HG02571 (cell line): ENCODE data around the gene IRGQ.

Experiments
- ATAC-seq: cut with Tn5 transposase; IDR thresholded peaks from one replicate; pipeline ENCODE4 v1.9.1; 2021; ENCODE audit warnings: mild to moderate bottlenecking, moderate library complexity; ENCODE audit not compliant: unreplicated experiment

The IRGQ gene

DNA sequence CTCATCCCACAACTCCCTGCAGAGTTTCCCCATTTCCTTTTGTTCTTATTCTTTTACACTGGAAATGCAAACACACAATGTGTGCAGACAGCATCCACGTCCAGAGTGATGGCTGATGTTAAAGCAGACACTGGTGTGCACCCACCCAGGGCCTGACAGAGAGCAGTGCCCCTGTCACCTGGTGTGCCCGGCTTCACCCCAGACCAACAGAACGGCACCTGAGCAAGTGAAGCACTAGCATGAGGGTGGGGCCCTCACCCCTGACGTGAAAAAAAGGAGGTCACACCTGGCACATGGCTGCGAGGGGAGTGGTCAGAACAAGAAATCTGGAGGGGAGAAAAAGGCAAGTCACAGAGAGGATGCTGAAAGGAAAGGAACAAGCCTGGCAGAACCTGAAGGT is 50.7 kb downstream of the IRGQ start:
- no peak for ATAC-seq

DNA sequence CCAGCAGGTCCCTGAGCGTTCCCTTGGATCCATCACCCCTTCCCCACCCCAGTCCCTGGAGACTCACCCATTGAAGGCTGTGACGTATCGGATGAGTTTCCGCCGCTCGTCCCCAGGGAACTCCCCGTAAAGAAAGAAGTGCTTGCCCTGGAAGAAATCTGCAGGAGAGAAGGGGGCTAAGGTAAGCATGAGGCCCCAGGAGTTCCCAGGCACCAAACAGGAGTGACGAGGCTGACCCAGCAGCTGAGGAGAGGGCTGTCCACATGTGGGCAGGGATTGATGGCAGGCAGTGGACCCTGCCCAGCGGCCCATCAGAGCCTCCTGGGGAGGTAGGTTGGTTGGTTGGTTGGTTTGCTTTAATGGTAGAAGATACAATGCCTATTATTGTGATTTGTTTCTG is 51.9 kb downstream of the IRGQ start:
- ATAC-seq, result no peak

DNA sequence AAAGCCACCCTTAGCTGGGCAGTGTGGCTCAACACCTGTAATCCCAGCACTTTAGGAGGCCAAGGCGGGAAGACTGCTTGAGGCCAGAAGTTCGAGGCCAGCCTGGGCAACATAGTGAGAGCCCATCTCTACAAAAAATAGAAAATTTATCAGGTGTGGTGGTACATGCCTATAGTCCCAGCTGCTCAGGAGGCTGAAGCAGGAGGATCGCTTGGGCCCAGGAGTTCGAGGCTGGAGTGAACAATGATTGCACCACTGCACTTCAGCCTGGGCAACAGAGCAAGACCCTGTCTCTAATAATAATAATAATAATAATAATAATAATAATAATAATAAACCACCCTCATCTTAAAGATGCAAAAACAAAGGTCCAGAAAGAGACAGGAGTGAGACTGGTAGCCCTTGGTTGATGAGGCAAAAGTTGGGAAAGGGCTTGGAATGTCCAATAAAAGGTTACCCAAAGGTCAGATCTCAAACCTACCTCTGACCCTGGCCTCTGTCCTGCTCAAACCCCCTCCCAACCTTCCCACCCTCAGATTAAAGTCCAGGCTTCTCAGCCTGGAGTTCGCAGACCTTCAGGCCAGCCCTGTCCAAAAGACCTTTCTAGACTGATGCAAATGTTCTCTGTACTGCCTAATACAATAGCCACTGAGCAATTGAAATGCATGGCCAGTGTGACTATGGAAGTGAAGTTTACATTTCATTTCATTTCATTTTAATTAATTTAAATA is 53.8 kb downstream of the IRGQ start:
- ATAC-seq, result no peak

DNA sequence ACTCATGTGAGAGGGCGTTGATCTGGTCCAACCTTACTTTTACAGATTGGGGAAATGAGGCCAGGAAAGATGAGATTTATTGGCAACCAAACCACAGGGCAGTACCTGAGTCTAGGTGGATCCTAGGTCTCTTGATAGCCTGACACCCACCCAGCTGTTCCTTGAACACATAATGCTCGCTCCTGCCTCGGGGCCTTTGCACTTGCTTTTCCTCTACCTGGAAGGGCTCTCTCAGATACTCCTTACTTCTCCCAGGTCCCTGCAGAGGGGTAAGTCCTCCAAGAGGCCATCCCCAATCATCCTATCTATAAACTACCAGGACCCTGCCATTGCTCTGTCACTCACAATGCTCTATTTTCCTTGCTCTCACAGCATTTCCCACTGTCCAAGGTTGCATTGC is 55.6 kb downstream of the IRGQ start:
- no peak for ATAC-seq

DNA sequence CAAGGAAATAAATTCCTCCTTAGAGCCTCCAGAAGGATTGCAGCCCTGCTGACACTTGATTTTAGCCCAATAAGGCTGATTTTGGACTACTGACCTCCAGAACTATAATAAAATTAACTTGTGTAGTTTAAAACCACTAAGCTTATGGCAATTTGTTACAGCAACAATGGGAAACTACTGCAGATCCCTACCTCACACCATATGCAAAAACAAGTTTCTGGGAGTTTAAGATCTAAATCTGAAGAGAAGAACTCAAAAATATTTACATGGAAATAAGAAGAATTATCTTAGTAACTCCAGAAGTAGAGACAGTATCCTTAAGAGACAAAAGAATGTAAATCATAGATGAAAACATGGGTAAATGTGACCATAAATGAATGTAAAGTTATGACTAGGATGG is 57.0 kb downstream of the IRGQ start:
- no peak for ATAC-seq

DNA sequence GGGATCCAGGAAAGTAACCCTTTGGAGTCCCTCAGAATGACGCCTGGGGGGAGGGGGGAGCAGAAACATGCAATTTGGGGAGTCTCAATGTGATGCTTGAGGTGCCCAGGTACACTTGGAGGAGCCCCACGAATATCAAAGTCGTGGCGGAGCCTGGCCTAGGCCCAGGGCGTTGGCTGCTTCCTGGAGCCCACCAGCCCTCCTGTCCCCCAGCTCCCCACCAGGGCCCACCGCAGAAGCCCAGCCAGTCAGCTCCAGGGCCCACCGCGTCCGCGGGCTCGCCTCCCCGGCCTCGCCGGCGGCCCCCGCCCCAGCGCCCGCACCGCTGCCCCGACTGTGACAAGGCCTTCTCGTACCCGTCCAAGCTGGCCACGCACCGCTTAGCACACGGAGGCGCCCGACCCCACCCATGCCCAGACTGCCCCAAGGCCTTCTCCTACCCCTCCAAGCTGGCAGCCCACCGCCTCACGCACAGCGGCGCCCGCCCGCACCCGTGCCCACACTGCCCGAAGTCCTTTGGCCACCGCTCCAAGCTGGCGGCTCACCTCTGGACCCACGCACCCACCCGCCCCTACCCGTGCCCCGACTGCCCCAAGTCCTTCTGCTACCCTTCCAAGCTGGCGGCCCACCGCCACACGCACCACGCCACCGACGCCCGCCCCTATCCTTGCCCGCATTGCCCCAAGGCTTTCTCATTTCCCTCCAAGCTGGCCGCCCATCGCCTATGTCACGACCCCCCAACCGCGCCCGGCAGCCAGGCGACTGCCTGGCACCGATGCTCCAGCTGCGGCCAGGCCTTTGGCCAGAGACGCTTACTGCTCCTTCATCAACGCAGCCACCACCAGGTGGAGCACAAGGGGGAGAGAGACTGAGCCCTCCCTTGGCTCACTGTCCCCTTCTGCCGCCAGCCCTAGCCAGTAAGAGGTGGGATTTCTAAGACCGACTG is 60.8 kb downstream of the IRGQ start:
- no peak for ATAC-seq
